Lung (tissue), 12 donors: ENCODE measurements around the gene SAMD4A. TPM values are rescaled to one million over a fixed set of nuclear protein-coding genes. Genes with fewer than 3 reads are reported as not detected.

Experiments used
- ATAC-seq: fragments of 200-7000 bp; cut with Tn5 transposase; one replicate; pipeline ENCODE4 v1.9.1; 2020; ENCODE audit warnings: moderate number of reproducible peaks; ENCODE audit not compliant: insufficient read depth, low FRiP score
- DNase-seq, 3 donors: peaks; one replicate each; pipeline ENCODE4 v3.0.0-alpha.2; 2013 to 2017
- H3K27ac ChIP-seq, 2 donors: one replicate each; pipeline ENCODE4 v1.5.1; 2013; ENCODE audit warnings: mild to moderate bottlenecking in 2 of 2, moderate library complexity in 2 of 2, control low read depth in 1 of 2, inconsistent platforms in 1 of 2, low read depth in 1 of 2, low read length in 1 of 2
- H3K27me3 ChIP-seq, 3 donors: one replicate each; pipeline ENCODE4 v1.5.1; 2013; ENCODE audit warnings: low read length in 2 of 3; ENCODE audit not compliant: control insufficient read depth in 3 of 3, insufficient read depth in 3 of 3
- H3K36me3 ChIP-seq, 4 donors: one replicate each; pipeline ENCODE4 v1.5.1; 2013; ENCODE audit warnings: low read length in 4 of 4, mild to moderate bottlenecking in 1 of 4, moderate library complexity in 1 of 4; ENCODE audit not compliant: control insufficient read depth in 4 of 4, insufficient read depth in 4 of 4
- H3K4me1 ChIP-seq, 5 donors: one replicate each; pipeline ENCODE4 v1.5.1; 2013; ENCODE audit warnings: low read length in 5 of 5, mild to moderate bottlenecking in 2 of 5, moderate library complexity in 1 of 5; ENCODE audit not compliant: control insufficient read depth in 5 of 5, insufficient read depth in 5 of 5
- H3K4me3 ChIP-seq: one replicate; pipeline ENCODE4 v1.5.1; 2013; ENCODE audit warnings: mild to moderate bottlenecking, control low read depth, moderate library complexity
- H3K9ac ChIP-seq, 2 donors: one replicate each; pipeline ENCODE4 v1.5.1; 2013; ENCODE audit warnings: low read length in 2 of 2, control low read depth in 1 of 2; ENCODE audit not compliant: insufficient read depth in 1 of 2
- H3K9me3 ChIP-seq, 4 donors: one replicate each; pipeline ENCODE4 v1.5.1; 2013; ENCODE audit warnings: low read length in 3 of 4, mild to moderate bottlenecking in 1 of 4, moderate library complexity in 1 of 4; ENCODE audit not compliant: control insufficient read depth in 4 of 4, insufficient read depth in 3 of 4
- CTCF ChIP-seq: IDR thresholded peaks from 2 replicates; pipeline ENCODE4 v1.5.1; 2012; ENCODE audit warnings: mild to moderate bottlenecking; ENCODE audit errors: control extremely low read depth, extremely low read depth
- WGBS, 2 donors: extraction: QIAGEN DNeasy Blood & Tissue Kit; methylation state at CpG; one replicate each; pipeline ENCODE4 v1.1.7; 2013; 5-methylcytosine and 5-hydroxymethylcytosine counted together
- polyA plus RNA-seq, 2 donors: library from polyadenylated mRNA; stranded (reverse); fragments of 200-250 nt; gene quantifications; one replicate each; pipeline ENCODE4 v1.2.1, GENCODE V29; 2013
- total RNA-seq, 2 donors: library from RNA; depleted of rRNA in 1 of 2; stranded (reverse); fragments of >200 nt in 1 of 2; gene quantifications; one replicate each; pipeline ENCODE4 v1.2.1, GENCODE V29; 2014 to 2021
- donor health status: control.
- donor health status: control.
- donor health status: Bipolar disorder and iron deficiency.
- donor health status: healthy.
- donor health status: DM: yes; HTN: yes; CAD: no.

SAMD4A gene
- total and polyA plus RNA-seq, 4 donors, result 5.8 to 26.6 (median 16.2) TPM

GRCh38 chr14:54778618-54779345 lies 211.9 kb downstream of the SAMD4A start:
- Histone ChIP-seq H3K27ac (peak overlapping the region in 1 of 2 donors; percentile 40), H3K9ac (no peak overlapping the region), H3K36me3 (peaks cover 0 to 5% (median 0%) of the 10 kb centered on the region in 4 donors), H3K27me3 (no peaks in the 10 kb centered on the region), H3K4me3 (no peak overlapping the region), H3K4me1 (peaks cover 0 to 34% (median 13%) of the 10 kb centered on the region in 5 donors), H3K9me3 (no peaks in the 10 kb centered on the region)
- no peak for ATAC-seq
- DNase-seq, result no peak
- TF ChIP-seq CTCF, result no peak
- 57 to 67% methylated on average over 9 of the region's 9 CpGs for WGBS, 2 donors

GRCh38 chr14:54781080-54781479 lies 214.2 kb downstream of the SAMD4A start:
- no peak overlapping the region for H3K27ac ChIP-seq
- 85 to 88% methylated on average over 6 of the region's 6 CpGs for WGBS, 2 donors
- ATAC-seq (no peak), DNase-seq (no peak)
- H3K27me3 ChIP-seq, result no peaks in the 10 kb centered on the region
- peaks cover 0 to 7% (median 1%) of the 10 kb centered on the region in 4 donors for H3K36me3 ChIP-seq
- no peaks in the 10 kb centered on the region for H3K9me3 ChIP-seq
- peaks cover 5 to 31% (median 13%) of the 10 kb centered on the region in 5 donors for H3K4me1 ChIP-seq
- H3K9ac ChIP-seq, result no peak overlapping the region
- TF ChIP-seq CTCF, result no peak
- H3K4me3 ChIP-seq, result no peak overlapping the region

GRCh38 chr14:54781961-54782750 lies 215.2 kb downstream of the SAMD4A start:
- no peak for ATAC-seq
- Histone ChIP-seq H3K27me3 (no peaks in the 10 kb centered on the region), H3K9ac (peak overlapping the region in 1 of 2 donors; percentile 17), H3K36me3 (peaks cover 0 to 7% (median 1%) of the 10 kb centered on the region in 4 donors), H3K4me3 (no peak overlapping the region), H3K27ac (peak overlapping the region in 1 of 2 donors; percentile 92), H3K9me3 (no peaks in the 10 kb centered on the region), H3K4me1 (peaks cover 7 to 24% (median 13%) of the 10 kb centered on the region in 5 donors)
- DNase-seq, result peak in 2 of 3 donors; percentile 77 to 80
- TF ChIP-seq CTCF, result no peak
- 78 to 81% methylated on average over 21 of the region's 21 CpGs for WGBS, 2 donors
